Coronary artery (tissue), 2 donors: Measurements from ENCODE around the gene KDM2A.
"Not testable (repeated sequence)": the region's sequence is repeated elsewhere in the genome, so short reads cannot be mapped to it uniquely, and the experiment has no call there.

Experiments used
- DNase-seq: peaks from one replicate; pipeline ENCODE4 v3.0.0-alpha.2; 2017; ENCODE audit warnings: low spot score
- H3K27ac ChIP-seq, 2 donors: fragments of 200-600 bp; sonication (generic); one replicate each; pipeline ENCODE4 v1.5.1; 2016 to 2019
- H3K4me3 ChIP-seq: fragments of 200-600 bp; sonication (generic); 2 replicates; pipeline ENCODE4 v1.5.1; 2016; ENCODE audit warnings: mild to moderate bottlenecking, moderate library complexity
- TF ChIP-seq, protein P1 (sequence below): fragments of 200-600 bp; sonication (generic); IDR thresholded peaks from one replicate; pipeline ENCODE4 v1.5.1; 2019; ENCODE audit warnings: antibody characterized with exemption

The KDM2A gene

DNA sequence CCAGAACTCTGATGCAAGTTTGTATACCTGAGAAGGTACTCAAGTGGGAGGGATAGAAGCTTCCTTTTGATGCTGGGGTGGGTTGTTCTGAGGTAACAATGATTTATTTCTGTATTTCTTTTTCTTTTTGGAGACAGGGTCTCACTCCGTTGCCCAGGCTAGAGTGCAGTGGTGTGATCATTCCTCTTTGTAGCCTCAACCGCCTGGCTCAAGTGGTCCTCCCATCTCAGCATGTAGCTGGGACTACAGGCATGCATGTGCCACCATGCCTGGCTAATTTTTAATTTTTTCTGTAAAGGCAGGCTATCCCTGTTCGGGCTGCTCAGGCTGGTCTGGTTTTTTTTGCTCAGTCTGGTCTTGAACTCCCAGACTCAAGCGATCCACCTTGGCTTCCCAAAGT, 7.9 kb downstream of the KDM2A start:
- TF ChIP-seq, protein P1, sequence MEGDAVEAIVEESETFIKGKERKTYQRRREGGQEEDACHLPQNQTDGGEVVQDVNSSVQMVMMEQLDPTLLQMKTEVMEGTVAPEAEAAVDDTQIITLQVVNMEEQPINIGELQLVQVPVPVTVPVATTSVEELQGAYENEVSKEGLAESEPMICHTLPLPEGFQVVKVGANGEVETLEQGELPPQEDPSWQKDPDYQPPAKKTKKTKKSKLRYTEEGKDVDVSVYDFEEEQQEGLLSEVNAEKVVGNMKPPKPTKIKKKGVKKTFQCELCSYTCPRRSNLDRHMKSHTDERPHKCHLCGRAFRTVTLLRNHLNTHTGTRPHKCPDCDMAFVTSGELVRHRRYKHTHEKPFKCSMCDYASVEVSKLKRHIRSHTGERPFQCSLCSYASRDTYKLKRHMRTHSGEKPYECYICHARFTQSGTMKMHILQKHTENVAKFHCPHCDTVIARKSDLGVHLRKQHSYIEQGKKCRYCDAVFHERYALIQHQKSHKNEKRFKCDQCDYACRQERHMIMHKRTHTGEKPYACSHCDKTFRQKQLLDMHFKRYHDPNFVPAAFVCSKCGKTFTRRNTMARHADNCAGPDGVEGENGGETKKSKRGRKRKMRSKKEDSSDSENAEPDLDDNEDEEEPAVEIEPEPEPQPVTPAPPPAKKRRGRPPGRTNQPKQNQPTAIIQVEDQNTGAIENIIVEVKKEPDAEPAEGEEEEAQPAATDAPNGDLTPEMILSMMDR, result no peak
- Histone ChIP-seq H3K27ac (no peak overlapping the region), H3K4me3 (no peak overlapping the region)
- DNase-seq, result no peak

DNA sequence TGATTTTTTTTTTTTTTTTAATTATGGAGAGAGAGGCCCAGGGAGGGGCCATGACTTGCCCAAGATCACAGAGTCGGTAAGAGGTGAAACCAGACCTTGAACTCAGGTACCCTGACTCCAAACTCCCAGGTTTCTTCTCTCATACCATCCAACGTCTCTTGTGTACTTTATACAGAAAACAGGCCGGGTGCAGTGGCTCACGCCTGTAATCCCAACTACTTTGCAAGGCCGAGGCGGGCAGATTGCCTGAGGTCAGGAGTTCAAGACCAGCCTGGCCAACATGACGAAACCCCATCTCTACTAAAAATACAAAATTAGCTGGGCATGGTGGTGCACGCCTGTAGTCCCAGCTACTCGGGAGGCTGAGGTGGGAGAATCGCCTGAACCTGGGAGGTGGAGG, 11.8 kb downstream of the KDM2A start:
- H3K27ac ChIP-seq, H3K4me3 ChIP-seq, DNase-seq: not testable (repeated sequence)

DNA sequence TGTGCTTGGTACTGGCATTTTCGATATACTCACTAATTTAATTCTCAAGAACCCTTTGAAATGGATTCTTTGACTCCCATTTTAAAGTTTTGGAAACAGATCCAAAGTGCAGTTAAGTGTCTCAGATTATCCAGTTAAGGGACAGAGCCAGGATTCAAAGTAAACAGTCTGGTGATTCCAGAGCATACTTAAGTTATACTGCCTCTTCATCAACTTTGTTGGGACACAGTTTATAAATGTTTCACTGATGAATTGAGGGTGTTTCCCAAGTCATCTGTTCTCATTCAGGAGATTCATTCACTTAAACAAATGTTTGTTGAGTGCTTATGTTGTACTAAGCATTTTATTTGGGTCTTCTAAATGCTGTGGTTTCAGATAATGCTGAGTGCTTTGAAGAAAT, 17.1 kb downstream of the KDM2A start:
- no peak overlapping the region for H3K4me3 ChIP-seq
- TF ChIP-seq, protein P1, result no peak
- no peak overlapping the region for H3K27ac ChIP-seq
- DNase-seq, result no peak

DNA sequence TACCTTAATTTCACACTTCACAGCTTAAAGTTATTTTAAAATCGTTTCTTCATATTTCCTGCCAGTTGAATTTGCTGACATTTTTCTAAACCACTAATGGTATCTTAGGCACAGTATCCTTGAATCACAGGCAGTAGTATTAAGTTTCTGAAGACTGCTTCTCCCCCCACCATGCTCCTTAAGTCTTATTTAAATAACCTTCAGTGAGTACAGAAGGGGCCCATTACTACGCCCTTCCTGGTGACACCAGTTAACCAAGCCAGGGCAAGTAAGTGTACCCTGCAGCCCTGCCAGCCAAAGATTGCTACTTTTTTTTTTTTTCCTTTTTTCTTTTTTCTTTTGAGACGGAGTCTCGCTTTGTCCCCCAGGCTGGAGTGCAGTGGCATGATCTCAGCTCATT, 19.9 kb downstream of the KDM2A start:
- Histone ChIP-seq H3K4me3 (no peak overlapping the region), H3K27ac (no peak overlapping the region)
- TF ChIP-seq, protein P1, result no peak
- no peak for DNase-seq

DNA sequence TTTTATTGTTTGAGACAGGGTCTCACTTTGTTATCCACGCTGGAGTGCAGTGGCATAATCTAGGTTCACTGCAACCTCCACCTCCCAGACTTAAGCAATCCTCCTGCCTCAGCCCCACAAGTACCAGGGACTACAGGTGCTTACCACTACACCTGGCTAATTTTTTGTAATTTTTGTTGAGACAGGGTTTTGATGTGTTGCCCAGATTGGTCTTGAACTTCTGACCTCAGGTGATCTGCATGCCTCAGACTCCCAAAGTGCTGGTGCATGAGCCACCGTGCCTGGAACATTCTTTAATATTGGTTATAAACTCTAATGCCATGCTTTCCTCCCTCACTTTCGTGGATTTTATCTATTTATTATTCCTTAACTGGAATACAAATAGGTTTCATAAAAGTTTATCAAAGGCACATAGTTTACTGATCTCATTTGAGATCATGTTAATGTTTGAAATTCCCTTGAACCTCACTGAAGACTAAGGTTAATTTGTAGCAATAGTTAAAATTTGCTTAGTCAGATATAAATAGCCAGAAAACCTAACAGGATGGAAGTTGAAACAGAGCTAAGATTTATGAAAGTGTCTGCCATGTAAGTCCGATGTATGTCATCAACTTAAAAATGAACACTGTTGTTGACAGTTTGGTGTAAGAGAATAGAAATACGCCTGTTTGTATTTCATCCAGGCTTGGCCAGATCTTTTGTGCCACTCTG, 27.6 kb downstream of the KDM2A start:
- DNase-seq, result no peak
- Histone ChIP-seq H3K27ac (no peak overlapping the region), H3K4me3 (no peak overlapping the region)
- TF ChIP-seq, protein P1, result no peak

DNA sequence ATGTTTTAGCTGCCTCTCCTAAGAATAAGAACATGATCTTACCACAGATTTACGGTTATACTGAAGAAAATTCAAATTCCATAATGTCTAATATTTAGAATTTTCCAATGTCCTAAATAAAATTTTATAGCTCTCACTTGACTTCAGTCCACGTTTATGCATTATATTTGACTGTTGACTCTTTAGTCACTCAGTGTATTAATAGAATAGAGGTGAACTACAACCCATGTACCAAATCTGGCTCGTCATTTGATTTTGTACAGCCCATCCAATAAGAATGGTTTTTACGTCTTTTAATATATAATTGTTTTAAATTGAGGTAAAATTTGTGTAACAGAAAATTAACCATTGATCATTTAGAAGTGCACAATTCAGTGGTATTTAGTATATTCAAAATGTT, 34.9 kb downstream of the KDM2A start:
- Histone ChIP-seq H3K27ac (no peak overlapping the region), H3K4me3 (no peak overlapping the region)
- TF ChIP-seq, protein P1, result no peak
- DNase-seq, result no peak

DNA sequence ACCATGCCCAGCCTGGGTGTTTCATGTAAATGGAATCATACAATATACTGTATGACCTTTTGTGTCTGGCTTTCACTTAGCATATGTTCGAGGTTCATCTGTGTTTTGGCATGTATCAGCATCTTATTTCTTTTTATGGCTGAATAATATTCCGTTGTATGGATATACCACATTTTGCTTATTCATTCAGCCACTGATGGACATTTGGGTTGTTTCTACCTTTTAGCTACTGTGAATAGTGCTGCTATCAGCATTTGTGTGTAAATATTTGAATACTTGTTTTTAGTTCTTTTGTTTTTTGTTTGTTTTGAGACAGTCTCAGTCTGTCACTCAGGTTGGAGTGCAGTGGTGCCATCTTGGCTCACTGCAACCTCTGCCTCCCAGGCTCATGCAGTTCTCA, 35.7 kb downstream of the KDM2A start:
- no peak overlapping the region for H3K27ac ChIP-seq
- no peak for DNase-seq
- H3K4me3 ChIP-seq, result no peak overlapping the region
- TF ChIP-seq, protein P1, result no peak
